HepG2 (cell line): ENCODE measurements around the gene MNX1.

Source experiments
- CREB1 ChIP-seq, 2 experiments: fragments of 450-650 bp in 1 of 2; IDR thresholded peaks; 2 replicates each; pipeline ENCODE4 v1.6.1; 2016 to 2017; ENCODE audit warnings: control low read depth in 1 of 2, mild to moderate bottlenecking in 1 of 2, missing compliant biosample characterization in 1 of 2, missing genetic modification characterization in 1 of 2
- ELF1 ChIP-seq: sonication (generic); formaldehyde crosslinking; IDR thresholded peaks from 2 replicates; pipeline ENCODE4 v1.4.0; 2020; ENCODE audit warnings: missing genetic modification reagents
- FOXM1 ChIP-seq: sonication (generic); formaldehyde crosslinking; IDR thresholded peaks from 2 replicates; pipeline ENCODE4 v1.5.0; 2020; ENCODE audit warnings: missing genetic modification reagents
- RBM39 ChIP-seq: fragments of 200-400 bp; formaldehyde crosslinking; IDR thresholded peaks from one replicate; pipeline ENCODE4 v1.6.1; 2018; ENCODE audit warnings: antibody characterized with exemption, mild to moderate bottlenecking, low read depth, low read length; ENCODE audit not compliant: poor library complexity, severe bottlenecking
- TAF1 ChIP-seq: sonication (generic); formaldehyde crosslinking; IDR thresholded peaks from 2 replicates; pipeline ENCODE4 v1.4.0; 2020; ENCODE audit warnings: missing genetic modification reagents
- ZNF292 ChIP-seq: sonication (generic); formaldehyde crosslinking; IDR thresholded peaks from 2 replicates; pipeline ENCODE4 v1.8.1; 2022; ENCODE audit warnings: mild to moderate bottlenecking, low read depth, missing genetic modification reagents, borderline replicate concordance
- ZNF30 ChIP-seq: sonication (generic); formaldehyde crosslinking; IDR thresholded peaks from 2 replicates; pipeline ENCODE4 v1.5.0; 2020; ENCODE audit warnings: mild to moderate bottlenecking, missing genetic modification reagents
- ZNF326 ChIP-seq: sonication (generic); formaldehyde crosslinking; IDR thresholded peaks from 2 replicates; pipeline ENCODE4 v1.4.0; 2020; ENCODE audit warnings: missing genetic modification reagents, borderline replicate concordance
- ZNF34 ChIP-seq: sonication (generic); formaldehyde crosslinking; IDR thresholded peaks from 2 replicates; pipeline ENCODE4 v1.4.0; 2020; ENCODE audit warnings: mild to moderate bottlenecking, missing genetic modification reagents, borderline replicate concordance
- TF ChIP-seq, protein P1 (sequence below): sonication (generic); formaldehyde crosslinking; IDR thresholded peaks from 2 replicates; pipeline ENCODE4 v1.5.0; 2020; ENCODE audit warnings: mild to moderate bottlenecking, missing genetic modification reagents, moderate library complexity
- TF ChIP-seq, protein P2 (sequence below): sonication (generic); formaldehyde crosslinking; IDR thresholded peaks from 2 replicates; pipeline ENCODE4 v1.4.0; 2020; ENCODE audit warnings: missing genetic modification reagents, borderline replicate concordance
- TF ChIP-seq, protein P3 (sequence below): sonication (generic); formaldehyde crosslinking; IDR thresholded peaks from 2 replicates; pipeline ENCODE4 v1.8.1; 2023; ENCODE audit warnings: mild to moderate bottlenecking, inconsistent platforms, moderate library complexity, missing genetic modification reagents, borderline replicate concordance
- TF ChIP-seq, protein P4 (sequence below), 2 experiments: sonication (generic) in 1 of 2; formaldehyde crosslinking in 1 of 2; IDR thresholded peaks; 2 replicates each; pipeline versions ENCODE4 v1.5.1 to v1.6.1; 2011 to 2020; ENCODE audit warnings: borderline replicate concordance in 1 of 2, low read depth in 1 of 2, low read length in 1 of 2, mild to moderate bottlenecking in 1 of 2, missing genetic modification reagents in 1 of 2, moderate library complexity in 1 of 2

DNA sequence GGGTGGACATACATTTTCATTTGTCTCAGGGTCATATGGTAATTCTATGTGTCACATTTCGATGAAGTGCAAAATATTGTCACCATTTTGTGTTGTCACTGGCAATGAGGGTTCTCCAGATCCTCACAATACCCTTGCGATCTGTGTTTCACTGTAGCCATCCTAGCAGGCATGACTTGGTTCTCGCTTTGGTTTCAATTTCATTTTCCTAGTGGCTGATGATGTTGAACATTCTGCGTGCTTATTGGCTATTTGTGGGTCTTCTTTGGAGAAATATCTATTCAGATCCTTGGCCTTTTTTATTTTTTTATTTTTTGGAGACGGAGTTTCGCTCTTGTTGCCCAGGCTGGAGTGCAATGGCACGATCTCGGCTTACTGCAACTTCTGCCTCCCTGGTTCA, 24.8 kb upstream of the MNX1 start:
- TF ChIP-seq, protein P1, sequence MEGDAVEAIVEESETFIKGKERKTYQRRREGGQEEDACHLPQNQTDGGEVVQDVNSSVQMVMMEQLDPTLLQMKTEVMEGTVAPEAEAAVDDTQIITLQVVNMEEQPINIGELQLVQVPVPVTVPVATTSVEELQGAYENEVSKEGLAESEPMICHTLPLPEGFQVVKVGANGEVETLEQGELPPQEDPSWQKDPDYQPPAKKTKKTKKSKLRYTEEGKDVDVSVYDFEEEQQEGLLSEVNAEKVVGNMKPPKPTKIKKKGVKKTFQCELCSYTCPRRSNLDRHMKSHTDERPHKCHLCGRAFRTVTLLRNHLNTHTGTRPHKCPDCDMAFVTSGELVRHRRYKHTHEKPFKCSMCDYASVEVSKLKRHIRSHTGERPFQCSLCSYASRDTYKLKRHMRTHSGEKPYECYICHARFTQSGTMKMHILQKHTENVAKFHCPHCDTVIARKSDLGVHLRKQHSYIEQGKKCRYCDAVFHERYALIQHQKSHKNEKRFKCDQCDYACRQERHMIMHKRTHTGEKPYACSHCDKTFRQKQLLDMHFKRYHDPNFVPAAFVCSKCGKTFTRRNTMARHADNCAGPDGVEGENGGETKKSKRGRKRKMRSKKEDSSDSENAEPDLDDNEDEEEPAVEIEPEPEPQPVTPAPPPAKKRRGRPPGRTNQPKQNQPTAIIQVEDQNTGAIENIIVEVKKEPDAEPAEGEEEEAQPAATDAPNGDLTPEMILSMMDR (CRISPR knock-in tag): no peak
- TF ChIP-seq RBM39: no peak
- TF ChIP-seq FOXM1 (CRISPR knock-in tag): no peak
- TF ChIP-seq ZNF292 (CRISPR knock-in tag): no peak
- TF ChIP-seq TAF1 (CRISPR knock-in tag): no peak
- TF ChIP-seq, protein P2, sequence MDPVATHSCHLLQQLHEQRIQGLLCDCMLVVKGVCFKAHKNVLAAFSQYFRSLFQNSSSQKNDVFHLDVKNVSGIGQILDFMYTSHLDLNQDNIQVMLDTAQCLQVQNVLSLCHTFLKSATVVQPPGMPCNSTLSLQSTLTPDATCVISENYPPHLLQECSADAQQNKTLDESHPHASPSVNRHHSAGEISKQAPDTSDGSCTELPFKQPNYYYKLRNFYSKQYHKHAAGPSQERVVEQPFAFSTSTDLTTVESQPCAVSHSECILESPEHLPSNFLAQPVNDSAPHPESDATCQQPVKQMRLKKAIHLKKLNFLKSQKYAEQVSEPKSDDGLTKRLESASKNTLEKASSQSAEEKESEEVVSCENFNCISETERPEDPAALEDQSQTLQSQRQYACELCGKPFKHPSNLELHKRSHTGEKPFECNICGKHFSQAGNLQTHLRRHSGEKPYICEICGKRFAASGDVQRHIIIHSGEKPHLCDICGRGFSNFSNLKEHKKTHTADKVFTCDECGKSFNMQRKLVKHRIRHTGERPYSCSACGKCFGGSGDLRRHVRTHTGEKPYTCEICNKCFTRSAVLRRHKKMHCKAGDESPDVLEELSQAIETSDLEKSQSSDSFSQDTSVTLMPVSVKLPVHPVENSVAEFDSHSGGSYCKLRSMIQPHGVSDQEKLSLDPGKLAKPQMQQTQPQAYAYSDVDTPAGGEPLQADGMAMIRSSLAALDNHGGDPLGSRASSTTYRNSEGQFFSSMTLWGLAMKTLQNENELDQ (CRISPR knock-in tag): no peak
- TF ChIP-seq ZNF30 (CRISPR knock-in tag): no peak
- TF ChIP-seq ZNF326 (CRISPR knock-in tag): no peak
- TF ChIP-seq CREB1 (IDR thresholded peaks at IDR 0.05): no peak
- no peak for TF ChIP-seq CREB1 (CRISPR knock-in tag; IDR thresholded peaks at IDR 0.05)
- TF ChIP-seq, protein P3, sequence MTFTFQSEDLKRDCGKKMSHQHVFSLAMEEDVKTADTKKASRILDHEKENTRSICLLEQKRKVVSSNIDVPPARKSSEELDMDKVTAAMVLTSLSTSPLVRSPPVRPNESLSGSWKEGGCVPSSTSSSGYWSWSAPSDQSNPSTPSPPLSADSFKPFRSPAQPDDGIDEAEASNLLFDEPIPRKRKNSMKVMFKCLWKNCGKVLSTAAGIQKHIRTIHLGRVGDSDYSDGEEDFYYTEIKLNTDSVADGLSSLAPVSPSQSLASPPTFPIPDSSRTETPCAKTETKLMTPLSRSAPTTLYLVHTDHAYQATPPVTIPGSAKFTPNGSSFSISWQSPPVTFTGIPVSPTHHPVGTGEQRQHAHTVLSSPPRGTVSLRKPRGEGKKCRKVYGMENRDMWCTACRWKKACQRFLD (CRISPR knock-in tag): no peak
- no peak for TF ChIP-seq ZNF34
- TF ChIP-seq, protein P4, sequence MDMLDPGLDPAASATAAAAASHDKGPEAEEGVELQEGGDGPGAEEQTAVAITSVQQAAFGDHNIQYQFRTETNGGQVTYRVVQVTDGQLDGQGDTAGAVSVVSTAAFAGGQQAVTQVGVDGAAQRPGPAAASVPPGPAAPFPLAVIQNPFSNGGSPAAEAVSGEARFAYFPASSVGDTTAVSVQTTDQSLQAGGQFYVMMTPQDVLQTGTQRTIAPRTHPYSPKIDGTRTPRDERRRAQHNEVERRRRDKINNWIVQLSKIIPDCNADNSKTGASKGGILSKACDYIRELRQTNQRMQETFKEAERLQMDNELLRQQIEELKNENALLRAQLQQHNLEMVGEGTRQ (IDR thresholded peaks at IDR 0.05; ENCODE audit: low read depth, low read length): no peak
- TF ChIP-seq, protein P4 (CRISPR knock-in tag; IDR thresholded peaks at IDR 0.05; ENCODE audit: borderline replicate concordance): no peak
- no peak for TF ChIP-seq ELF1 (CRISPR knock-in tag)
